GM13977 (cell line): ENCODE results near the gene PPP3CA.

Source experiments
- DNase-seq: peaks from one replicate; pipeline ENCODE4 v3.0.0; 2012; ENCODE audit warnings: low spot score
- in situ Hi-C: fragments of 300-500 bp; cut with MboI; formaldehyde crosslinking; loops from one replicate; pipeline ENCODE4 v1.12.0; 2022; ENCODE audit warnings: low sequenced_read_pairs, low pct_unique_long_range_greater_than_20kb, mixed read lengths, inconsistent platforms; ENCODE audit not compliant: unreplicated experiment
- TF ChIP-seq, protein P1 (sequence below): IDR thresholded peaks from 2 replicates; pipeline ENCODE4 v1.5.1; 2012; ENCODE audit warnings: mild to moderate bottlenecking, control low read depth; ENCODE audit not compliant: insufficient read depth; ENCODE audit errors: extremely low read depth, missing control alignments

PPP3CA gene

DNA sequence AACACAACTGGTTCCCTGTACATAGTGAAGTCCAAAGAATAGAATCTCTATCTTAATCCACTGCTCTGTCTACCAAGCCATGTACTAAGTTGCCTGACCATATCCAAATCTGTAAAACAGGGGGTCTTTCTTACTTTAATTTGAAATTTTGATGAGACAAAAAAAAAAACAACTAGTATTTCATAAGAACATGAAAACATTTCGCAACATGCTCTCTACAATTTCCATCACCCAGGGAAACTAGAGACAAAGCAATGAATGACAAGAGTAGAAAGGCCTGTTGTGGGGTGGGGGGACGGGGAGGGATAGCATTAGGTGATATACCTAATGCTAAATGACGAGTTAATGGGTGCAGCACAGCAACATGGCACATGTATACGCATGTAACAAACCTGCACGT, 279.9 kb downstream of the PPP3CA start:
- in situ Hi-C loops, result no loop called here
- TF ChIP-seq, protein P1, sequence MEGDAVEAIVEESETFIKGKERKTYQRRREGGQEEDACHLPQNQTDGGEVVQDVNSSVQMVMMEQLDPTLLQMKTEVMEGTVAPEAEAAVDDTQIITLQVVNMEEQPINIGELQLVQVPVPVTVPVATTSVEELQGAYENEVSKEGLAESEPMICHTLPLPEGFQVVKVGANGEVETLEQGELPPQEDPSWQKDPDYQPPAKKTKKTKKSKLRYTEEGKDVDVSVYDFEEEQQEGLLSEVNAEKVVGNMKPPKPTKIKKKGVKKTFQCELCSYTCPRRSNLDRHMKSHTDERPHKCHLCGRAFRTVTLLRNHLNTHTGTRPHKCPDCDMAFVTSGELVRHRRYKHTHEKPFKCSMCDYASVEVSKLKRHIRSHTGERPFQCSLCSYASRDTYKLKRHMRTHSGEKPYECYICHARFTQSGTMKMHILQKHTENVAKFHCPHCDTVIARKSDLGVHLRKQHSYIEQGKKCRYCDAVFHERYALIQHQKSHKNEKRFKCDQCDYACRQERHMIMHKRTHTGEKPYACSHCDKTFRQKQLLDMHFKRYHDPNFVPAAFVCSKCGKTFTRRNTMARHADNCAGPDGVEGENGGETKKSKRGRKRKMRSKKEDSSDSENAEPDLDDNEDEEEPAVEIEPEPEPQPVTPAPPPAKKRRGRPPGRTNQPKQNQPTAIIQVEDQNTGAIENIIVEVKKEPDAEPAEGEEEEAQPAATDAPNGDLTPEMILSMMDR, result no peak

DNA sequence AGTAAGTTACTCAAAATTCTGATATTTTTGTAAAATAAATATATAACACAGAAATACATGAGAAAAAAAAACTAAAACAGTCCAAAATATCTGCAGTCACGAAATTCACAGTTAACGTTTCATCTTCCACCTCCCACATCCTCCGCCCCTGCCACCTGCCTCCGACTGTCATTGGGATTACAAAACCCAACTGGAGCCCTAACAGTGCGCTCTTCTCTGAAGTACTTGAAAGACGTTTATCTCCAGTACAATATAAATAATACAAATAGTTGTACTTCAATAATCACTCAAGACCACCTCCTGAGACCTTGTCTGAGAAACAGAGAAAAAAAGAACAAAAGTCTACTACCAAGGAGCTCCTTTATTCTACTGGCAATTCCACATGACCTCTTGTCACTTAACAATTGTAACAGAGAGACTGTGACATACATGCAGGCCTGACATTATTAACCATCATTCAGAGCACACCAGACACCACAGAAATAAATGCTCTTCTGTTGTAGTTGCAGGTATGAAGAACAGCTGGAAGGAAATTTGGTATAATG, 280.6 kb downstream of the PPP3CA start:
- no peak for DNase-seq
- in situ Hi-C loops, result no loop called here
- TF ChIP-seq, protein P1, result no peak

More for the DNA sequence above, 279.9 kb downstream of the PPP3CA start:
- no peak for DNase-seq

DNA sequence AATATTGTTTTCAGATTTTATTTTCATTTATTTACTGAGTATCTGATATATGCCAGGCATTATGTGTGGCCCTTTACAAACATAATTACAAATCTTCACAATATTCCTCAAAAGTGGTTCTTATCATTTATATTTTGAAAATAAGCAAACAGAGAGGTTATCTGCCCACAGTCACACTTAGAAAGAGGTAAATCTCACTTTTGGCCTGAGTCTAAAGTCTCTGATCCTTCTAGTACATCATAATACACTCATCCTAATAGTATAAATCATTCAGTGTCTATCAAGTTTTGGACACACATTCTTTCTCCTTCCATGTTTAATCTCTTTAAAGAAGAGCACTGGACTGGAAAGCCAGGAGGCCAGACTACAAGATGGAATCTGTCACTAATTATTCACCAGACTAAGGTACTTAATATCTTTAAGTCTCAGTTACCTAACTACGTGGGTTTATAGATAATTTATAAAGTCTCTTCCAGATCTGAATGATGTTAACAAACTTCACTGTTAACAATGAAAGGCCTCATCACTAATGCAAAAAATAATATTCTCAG, 281.3 kb downstream of the PPP3CA start:
- in situ Hi-C loops, result no loop called here
- no peak for DNase-seq
- TF ChIP-seq, protein P1, result no peak

DNA sequence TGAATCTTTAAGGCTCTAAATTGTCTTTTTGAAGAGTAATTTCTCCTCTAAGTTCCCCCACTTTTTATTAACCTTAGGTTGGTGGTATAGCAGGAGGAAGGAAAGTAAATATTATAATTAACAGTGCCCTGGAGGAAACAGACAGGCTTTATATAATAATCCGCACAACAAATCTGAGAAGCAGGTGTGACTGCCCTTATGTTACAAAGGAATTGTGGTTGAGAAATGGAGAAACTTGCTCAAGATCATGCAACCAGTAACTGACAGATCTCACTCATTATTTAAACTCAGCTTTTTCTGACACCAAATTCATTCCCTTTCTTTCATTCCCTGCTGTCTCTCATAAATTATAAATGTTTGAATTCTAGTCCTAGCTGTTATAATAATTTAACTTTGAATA, 282.0 kb downstream of the PPP3CA start:
- in situ Hi-C loops, result no loop called here
- TF ChIP-seq, protein P1, result no peak
- DNase-seq, result no peak

DNA sequence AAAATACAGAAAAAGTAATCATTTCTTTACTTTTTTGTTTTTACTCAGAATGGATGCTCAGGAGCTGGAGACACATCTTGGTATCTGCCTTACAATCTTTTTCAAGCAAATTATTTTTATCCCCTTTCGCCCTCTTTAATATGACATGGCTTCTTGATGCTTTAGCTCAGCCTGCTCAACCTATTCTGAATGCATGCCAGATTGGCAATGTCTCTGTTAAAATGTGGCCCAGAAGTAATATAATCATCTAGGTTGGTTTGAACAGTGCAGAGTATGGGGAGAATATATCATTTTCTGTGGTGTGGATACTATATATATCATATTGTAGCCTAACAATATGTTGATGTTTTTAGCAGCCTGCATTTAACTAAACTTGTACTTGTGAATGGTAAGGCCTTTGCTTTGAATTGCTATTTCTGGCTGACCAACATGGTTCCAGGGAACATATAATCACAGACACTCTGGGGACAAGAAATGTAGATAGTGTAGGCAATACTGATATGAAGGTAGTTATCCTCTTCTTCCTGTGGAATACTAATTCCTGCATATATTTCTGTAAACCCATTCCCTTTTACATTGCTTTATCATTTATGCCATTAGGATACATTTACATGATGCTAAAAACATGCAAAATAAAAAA, 282.7 kb downstream of the PPP3CA start:
- no peak for DNase-seq
- TF ChIP-seq, protein P1, result no peak
- in situ Hi-C loops, result no loop called here

DNA sequence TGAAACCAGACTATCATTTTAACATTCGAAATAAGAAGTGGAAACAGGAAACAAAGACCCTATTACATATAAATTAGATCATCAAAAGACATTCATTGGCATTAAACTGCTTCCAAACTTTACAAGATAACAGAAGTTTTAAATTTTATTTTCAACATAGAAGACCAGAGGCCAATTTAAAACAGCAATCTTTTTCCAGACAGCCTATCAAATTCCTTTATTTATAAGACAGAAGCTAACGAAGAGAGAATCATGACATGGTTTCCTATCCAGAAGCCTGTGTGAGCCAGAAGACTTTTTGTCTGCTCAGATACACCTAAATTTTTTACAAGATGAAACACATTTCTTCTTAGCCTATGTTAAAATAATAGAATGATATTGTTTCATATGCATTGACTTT, 291.9 kb downstream of the PPP3CA start:
- in situ Hi-C loops, result no loop called here
- no peak for DNase-seq
- TF ChIP-seq, protein P1, result no peak
